Measurements from ENCODE around the gene CNIH2.
"Not testable (repeated sequence)": the region's sequence is repeated elsewhere in the genome, so short reads cannot be mapped to it uniquely, and the experiment has no call there.

The CNIH2 gene

GRCh38 chr11:66316849-66317251 is 38.9 kb downstream of the CNIH2 start, which contains the start of gene CD248:
TSS of gene CD248 (minus strand) at chr11:66317044. CDS start at chr11:66317027, 17 bp downstream.
- DNase-seq: no peak

GRCh38 chr11:66317322-66317722 is 39.3 kb downstream of the CNIH2 start:
- no peak for DNase-seq

GRCh38 chr11:66317723-66318599 is 40.0 kb downstream of the CNIH2 start:
- no peak for DNase-seq

- DNase-seq: no peak
These were observed 40.6 kb downstream of the CNIH2 start for GRCh38 chr11:66318600-66318970.

- not testable (repeated sequence) for DNase-seq
These were observed 42.3 kb downstream of the CNIH2 start for GRCh38 chr11:66320289-66320688.

- DNase-seq: not testable (repeated sequence)
These were observed 42.8 kb downstream of the CNIH2 start for GRCh38 chr11:66320748-66321147.

- DNase-seq: no peak
These were observed 43.6 kb downstream of the CNIH2 start for GRCh38 chr11:66321606-66322005.

GRCh38 chr11:66322732-66323427 is 44.9 kb downstream of the CNIH2 start:
- no peak for DNase-seq

GRCh38 chr11:66323684-66324083 is 45.7 kb downstream of the CNIH2 start:
- DNase-seq: no peak

- no peak for DNase-seq
These were observed 46.7 kb downstream of the CNIH2 start for GRCh38 chr11:66324664-66325063.

GRCh38 chr11:66325263-66325671 is 47.3 kb downstream of the CNIH2 start:
- DNase-seq: no peak

- no peak for DNase-seq
These were observed 48.5 kb downstream of the CNIH2 start for GRCh38 chr11:66326261-66327111.

- no peak for DNase-seq
These were observed 49.4 kb downstream of the CNIH2 start for GRCh38 chr11:66327171-66328030.

- DNase-seq: no peak
These were observed 50.0 kb downstream of the CNIH2 start for GRCh38 chr11:66328031-66328301.

GRCh38 chr11:66328302-66329144 is 50.5 kb downstream of the CNIH2 start:
- DNase-seq: peak; percentile 59 to 73

- DNase-seq: no peak
These were observed 51.2 kb downstream of the CNIH2 start for GRCh38 chr11:66329165-66329673.

- DNase-seq: no peak
These were observed 53.0 kb downstream of the CNIH2 start for GRCh38 chr11:66330931-66331330.

GRCh38 chr11:66331542-66332370 is 53.8 kb downstream of the CNIH2 start:
- no peak for DNase-seq

- no peak for DNase-seq
These were observed 54.6 kb downstream of the CNIH2 start for GRCh38 chr11:66332371-66333219.

All from NCI-H2081 (cell line).